GM06990 (cell line): ENCODE data around the gene ST14.

Source experiments
- DNase-seq: peaks from one replicate; pipeline ENCODE4 v3.0.0-alpha.2; 2011; ENCODE audit not compliant: insufficient read length; ENCODE audit errors: extremely low read depth
- H3K27me3 ChIP-seq: replicated peaks from 2 replicates; pipeline ENCODE4 v1.6.0; 2011; ENCODE audit warnings: low read length; ENCODE audit not compliant: control insufficient read depth, insufficient read depth
- H3K36me3 ChIP-seq: 2 replicates; pipeline ENCODE4 v1.5.1; 2011; ENCODE audit warnings: low read length; ENCODE audit not compliant: control insufficient read depth, insufficient read depth
- H3K4me3 ChIP-seq: replicated peaks from 2 replicates; pipeline ENCODE4 v1.5.1; 2011; ENCODE audit warnings: low read depth, mild to moderate bottlenecking, control low read depth, low read length
- CTCF ChIP-seq: IDR thresholded peaks from 2 replicates; pipeline ENCODE4 v1.5.1; 2011; ENCODE audit warnings: low read length, control low read depth, mild to moderate bottlenecking, inconsistent platforms; ENCODE audit not compliant: insufficient read depth, poor library complexity, severe bottlenecking

The ST14 gene

GRCh38 chr11:130115218-130115617 is 44.4 kb upstream of the ST14 start:
- DNase-seq = no peak
- no peaks in the 10 kb centered on the region for H3K36me3 ChIP-seq
- TF ChIP-seq CTCF = no peak

DNA sequence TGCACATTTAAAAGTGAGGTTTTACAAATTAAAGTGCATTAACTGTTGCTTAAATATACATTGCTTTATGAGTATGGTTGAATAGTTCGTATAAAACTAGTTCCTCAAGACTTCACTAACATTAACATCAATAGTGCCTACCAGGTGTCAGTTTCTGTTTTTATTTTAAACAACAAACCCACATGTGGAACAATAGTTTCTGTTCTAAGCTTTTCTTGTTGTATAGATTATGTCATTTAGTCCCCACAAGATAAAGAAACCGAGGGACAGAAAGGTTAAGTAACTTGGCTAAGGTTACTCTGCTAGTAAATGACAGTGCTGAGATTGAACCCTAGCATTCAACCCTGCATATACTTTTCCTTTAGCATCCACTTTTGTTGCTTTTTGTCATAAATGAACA is 41.4 kb upstream of the ST14 start:
- peak; percentile 73 for DNase-seq
- H3K36me3 ChIP-seq = no peaks in the 10 kb centered on the region
- H3K4me3 ChIP-seq = no peak overlapping the region
- H3K27me3 ChIP-seq = no peaks in the 10 kb centered on the region
- TF ChIP-seq CTCF = no peak

More at GRCh38 chr11:130115218-130115617, 44.4 kb upstream of the ST14 start:
- H3K4me3 ChIP-seq = no peak overlapping the region
- no peaks in the 10 kb centered on the region for H3K27me3 ChIP-seq

GRCh38 chr11:130118636-130119387 is 40.8 kb upstream of the ST14 start:
- Histone ChIP-seq H3K36me3 (no peaks in the 10 kb centered on the region), H3K27me3 (no peaks in the 10 kb centered on the region), H3K4me3 (no peak overlapping the region)
- no peak for TF ChIP-seq CTCF
- peak; percentile 43 for DNase-seq

GRCh38 chr11:130120045-130120444 is 39.5 kb upstream of the ST14 start:
- TF ChIP-seq CTCF = no peak
- no peaks in the 10 kb centered on the region for H3K36me3 ChIP-seq
- no peaks in the 10 kb centered on the region for H3K27me3 ChIP-seq
- DNase-seq = no peak
- H3K4me3 ChIP-seq = no peak overlapping the region

DNA sequence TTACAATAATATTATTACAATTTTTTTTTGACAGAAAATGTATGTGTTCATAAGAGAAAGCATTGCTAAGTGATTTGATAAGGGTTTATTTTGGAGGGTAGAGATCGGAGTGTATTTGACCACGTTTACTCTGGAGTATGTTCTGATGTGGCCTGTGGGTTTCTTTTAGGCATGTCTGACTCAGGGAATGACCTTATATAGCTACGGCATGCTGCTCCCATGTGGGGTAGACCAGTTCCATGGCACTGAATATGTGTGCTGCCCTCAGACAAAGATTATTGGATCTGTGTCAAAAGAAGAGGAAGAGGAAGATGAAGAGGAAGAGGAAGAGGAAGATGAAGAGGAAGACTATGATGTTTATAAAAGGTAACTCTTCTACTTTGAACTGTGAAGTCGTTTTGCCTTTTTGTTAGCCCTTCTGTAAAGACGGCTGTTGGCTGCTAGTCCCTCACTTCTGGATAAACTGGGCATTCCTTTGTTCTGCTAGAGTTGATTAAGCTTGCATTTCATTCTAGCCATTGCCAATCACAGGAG is 38.1 kb upstream of the ST14 start:
- no peak overlapping the region for H3K4me3 ChIP-seq
- TF ChIP-seq CTCF = no peak
- no peaks in the 10 kb centered on the region for H3K36me3 ChIP-seq
- no peaks in the 10 kb centered on the region for H3K27me3 ChIP-seq
- no peak for DNase-seq
